ENCODE measurements around the gene CYB561D1.

CYB561D1 gene

DNA sequence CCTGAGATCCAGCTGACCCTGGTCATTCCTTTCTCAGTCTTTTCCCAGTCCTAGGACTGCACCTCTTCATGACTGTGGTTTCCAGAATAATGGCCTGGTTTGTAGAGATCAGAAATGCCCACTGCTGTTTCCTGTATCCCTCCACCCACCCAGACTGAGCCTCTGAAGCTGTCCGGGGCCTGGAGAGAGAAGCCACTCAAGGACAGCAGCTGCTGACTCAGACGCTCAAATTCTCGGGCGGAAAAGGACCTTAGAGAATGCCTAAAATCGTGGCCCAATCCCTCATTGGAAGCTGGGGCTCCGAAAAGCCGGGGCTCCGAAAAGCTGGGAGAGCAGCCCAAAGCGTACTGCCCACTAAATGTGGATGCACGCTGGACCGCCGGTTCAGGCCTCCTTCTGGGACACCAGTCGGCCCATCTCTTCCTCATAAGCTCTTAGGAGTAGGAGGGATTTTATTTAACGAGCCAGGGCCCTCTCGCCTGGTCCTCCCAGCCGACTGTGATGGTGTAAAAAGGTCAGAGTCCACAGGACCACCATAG, 38.0 kb downstream of the CYB561D1 start:
- DNase-seq = no peak

DNA sequence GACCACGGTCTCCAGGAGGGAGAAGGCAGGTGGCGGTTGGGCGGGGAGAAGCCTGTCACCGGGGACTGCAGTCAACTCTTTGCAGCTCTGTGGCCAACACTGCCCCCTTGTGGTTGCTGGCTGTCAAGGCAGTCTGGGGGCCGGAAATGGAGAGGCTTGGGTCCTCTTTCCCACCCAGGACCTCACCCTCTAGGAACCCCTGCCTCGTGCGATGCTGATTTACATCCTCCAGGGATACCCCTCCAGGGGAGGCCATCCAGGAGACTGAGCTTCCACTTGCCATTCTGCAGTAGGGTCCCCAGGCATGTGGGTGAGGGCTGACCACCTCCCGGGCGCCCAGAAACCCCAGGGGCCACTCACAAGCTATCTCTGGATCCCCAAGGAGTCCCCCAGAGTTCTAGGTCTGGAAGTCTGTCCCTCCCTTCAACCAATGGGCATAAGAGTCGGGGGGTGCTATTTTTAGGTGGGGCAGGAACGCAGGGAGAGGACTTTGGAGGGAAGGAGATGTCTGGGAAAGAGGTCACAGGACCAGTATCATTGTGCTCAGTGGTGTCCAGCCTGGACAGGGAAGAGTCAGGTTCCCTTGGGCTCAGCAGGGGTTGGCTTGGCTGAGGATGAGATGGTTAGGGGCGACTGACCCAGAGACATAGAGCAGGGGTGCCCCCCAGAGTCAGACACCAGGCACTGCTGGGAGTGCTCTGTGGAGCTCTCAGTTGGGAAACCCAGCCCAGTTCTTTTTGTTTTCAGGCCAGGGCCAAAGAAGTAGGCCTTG, 38.7 kb downstream of the CYB561D1 start:
- DNase-seq = peak; percentile 92

- DNase-seq = no peak
Observed at GRCh38 chr1:109534307-109534858, 40.5 kb downstream of the CYB561D1 start.

DNA sequence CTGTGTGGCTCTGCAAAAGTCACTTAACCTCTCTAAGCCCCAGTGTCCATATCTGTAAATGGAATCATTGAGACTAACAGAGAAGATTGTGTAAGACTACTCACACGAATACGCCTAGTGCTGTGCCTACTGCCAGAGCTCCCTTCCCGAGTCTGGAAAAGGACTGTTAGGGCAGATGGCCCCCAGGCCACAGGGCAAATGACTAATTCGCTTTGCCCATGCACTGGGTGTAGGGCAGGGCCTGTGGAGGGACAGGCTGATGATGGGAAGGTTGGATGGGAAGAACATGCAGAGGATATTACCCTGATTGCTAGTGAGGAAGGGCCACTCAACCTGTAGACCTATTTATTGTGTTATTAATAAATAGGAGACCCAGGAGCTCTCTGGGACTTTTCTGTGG, 41.6 kb downstream of the CYB561D1 start:
- no peak for DNase-seq

DNA sequence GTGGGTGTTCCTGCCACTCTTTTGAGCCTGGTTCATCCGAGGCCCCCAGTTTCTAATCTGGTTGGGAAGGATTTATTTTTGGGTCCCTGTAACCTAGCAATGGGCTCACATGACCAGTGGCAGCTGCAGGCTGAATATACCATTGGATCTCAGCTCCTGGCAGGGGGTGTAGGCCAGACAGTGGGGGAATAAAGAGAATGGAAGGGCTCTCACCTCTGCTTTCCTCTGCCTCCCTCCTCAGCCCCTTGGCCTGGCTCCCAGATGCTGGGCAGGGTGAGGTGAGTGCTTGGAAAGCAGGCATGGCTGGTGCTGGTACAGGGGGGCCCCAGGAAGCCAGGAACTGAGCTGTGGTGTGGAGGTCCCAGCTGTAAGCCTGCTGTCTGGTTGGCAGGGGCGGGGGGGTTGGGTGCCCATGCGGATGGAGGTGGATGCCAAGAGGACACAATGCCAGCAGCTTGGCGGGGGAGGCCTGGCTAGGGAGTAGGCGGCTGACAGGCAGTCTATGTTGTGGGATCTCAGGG, 42.1 kb downstream of the CYB561D1 start:
- no peak for DNase-seq

DNA sequence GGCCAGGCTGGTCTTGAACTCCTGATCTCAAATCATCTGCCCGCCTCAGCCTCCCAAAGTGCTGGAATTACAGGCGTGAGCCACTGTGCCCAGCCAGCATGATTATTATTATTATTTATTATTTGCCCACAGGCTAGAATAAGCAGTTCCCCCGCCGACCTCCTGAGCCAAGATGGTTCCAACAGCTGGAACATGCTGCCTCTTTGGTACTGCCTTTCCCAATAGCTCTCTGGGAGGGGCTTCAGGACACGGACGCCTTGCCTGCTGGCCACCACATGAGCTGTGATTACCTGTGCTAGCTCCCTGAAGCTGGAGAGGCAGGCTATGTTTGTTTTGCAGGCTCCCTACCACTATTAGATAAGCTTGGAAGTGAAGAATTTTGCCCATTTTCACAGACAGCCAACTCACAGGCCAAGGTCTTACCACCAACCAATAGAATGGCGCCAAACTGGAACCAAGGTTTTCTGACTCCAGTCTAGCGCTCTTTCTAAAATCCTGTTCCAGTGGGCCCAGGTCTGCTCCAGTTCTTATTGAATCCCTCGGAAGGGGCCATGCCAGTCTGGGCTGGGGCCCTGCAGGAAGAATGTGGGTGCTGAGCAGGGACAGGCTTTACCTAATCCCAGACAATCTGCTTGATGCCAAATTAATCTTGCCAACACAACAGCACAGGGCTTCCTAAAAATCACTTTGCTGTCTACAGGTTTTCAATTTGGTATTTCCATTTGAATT, 43.7 kb downstream of the CYB561D1 start:
- DNase-seq = no peak

DNA sequence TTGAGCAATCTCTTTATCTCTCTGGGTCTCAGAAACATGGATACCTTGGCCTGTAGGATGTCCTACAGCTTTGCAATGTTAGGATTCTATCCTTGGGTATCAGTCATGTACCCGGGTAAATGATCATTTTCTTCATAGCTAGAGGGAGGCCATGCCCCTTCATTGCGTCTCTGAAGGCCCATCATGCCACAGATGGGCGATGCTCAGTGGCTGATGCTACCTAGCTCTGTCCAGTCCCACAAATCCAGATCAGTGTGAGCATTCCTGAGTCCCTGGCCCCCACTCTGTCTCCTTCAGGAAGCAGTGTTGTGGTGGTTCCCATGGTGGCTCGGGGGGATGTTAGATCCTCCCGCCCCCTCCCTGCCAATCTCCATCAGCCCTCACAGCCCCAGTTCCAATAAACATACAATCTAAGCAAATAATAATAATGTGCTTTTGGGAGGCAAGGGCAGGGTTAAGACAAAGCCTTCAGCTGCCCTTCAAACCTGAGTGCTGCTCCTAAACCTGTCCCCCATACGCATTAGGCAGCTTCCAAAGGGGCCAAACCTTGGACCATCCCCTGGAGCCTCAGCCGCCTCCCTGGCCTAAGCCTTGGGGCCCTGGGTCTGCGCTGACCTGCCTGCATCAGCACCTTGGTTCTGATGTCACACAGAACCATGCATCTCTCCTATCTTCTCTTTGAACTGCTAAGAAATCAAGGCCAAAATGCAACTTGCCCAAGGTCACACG, 45.1 kb downstream of the CYB561D1 start:
- no peak for DNase-seq

DNA sequence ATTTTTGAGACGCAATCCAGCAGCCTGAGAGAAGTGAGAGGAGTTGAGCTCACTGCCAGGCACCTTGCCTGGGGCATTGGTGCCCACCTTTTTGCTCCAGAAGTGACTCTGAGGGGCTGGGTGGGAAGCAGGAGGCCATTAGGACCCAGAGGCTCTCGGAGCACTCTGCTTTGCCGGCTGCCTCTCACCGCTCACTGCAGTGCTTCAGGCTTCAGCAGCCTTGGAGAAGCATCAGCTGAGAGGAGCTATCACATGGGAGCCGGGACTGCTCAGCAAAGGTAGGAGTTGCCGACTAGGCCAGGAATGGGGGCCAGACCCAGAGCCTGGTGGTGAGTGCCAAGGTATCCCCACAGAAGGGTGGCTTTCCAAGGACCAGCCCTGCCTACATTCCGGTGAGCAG, 45.8 kb downstream of the CYB561D1 start, which contains the start of gene GPR61:
TSS of gene GPR61 (plus strand) at position 197 of the 400 bp plus-strand sequence. CDS start 3,151 bp downstream, outside the sequence.
- DNase-seq = no peak

DNA sequence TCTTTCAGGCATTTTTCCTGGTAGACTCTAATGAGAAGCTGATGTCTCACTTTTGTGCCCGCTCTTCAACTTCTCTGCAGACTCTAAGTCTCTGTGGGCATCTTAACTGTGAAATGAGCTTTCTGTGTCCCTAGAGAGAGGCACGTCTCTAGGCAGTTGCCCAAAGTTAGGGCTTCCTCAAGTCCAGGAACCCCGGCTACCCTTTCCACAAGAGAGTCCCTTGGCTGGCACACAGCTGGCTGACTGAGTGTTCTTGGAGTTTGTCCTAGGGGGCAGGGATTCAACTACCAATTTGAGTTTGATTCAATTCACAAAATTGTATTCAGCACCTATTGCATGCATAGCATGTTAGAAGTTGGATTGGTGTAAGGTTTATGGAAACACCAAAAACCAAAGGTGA, 47.2 kb downstream of the CYB561D1 start:
- no peak for DNase-seq

DNA sequence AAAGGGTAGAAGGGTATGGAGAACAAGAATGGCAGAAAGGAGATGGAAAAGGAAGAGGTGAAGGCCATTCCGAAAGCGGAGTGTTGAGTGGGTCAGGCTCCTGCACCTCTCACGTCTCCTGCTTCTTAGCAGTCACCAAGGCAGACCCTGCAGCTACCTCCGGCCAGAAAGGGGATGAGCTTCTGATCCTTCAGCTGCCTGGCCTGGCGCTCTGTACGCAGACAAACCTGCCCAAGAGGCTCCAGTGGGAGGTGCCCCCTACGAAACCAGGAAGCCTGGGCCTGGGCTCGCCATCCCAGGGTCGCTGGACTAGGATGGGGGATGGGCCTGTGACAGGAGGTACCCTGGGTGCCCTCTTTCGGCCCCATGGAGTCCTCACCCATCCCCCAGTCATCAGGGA, 48.8 kb downstream of the CYB561D1 start:
- no peak for DNase-seq

- DNase-seq = no peak
Observed at GRCh38 chr1:109543283-109543987, 49.5 kb downstream of the CYB561D1 start.

DNA sequence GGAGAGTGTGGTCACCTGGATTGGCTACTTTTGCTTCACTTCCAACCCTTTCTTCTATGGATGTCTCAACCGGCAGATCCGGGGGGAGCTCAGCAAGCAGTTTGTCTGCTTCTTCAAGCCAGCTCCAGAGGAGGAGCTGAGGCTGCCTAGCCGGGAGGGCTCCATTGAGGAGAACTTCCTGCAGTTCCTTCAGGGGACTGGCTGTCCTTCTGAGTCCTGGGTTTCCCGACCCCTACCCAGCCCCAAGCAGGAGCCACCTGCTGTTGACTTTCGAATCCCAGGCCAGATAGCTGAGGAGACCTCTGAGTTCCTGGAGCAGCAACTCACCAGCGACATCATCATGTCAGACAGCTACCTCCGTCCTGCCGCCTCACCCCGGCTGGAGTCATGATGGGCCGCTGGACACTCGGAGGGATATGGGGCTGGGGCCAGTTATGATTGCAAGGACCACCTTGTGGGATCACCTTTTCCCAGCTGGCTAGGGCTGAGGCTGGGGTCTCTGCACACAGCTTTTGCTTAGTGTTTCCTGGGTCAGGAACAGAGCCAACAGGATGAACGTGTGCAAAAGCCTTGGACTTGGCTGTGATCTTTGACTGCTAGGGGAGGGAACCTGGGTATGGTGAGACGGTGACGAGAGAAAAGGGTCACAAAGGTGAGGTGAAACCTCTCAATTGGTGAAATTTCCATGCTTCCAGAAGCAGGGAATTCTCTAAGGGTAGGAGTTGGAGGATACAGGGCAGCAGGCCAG, 50.3 kb downstream of the CYB561D1 start:
- no peak for DNase-seq

GRCh38 chr1:109546311-109547109, 52.6 kb downstream of the CYB561D1 start:
- peak; percentile 90 for DNase-seq

DNA sequence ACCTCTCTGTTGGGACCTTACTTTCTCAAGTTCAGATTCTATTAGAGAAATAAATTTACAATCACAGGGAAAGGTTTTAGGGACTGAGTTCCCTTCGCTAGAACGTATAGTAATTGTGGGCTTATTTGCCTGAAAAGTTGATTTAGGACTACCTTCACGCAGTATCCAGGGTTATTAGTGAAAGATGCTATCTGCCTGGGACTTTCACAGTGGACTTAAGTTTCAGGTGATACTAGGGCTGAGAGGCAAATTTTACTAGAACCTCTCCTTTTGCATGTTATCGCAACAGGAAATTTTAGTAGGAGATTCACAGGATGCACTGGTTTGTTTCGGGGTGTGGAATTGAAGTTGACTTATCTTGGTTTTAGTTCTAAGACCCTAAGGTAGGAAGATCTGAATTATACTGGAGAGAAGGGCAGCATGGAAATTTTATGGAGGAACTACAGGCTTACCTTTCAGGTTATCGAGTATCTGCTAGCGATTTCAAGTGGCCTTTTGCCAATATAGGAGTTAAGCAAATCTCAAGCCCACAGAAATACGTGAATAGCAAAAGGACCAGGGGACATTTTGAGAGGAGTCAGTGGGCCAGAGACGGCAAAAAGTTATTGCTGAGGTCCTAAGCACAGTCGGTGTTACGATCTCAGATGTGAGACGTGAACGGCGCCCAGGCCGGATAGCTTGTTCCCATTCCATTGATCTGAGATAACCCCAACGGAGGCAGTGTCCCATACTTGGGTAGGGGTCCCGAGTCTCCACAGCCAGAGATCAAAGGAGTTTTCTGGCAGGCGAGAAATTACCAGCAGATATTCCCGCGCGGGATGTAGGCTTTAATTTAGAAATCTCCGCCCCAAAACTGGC, 53.8 kb downstream of the CYB561D1 start:
- DNase-seq = no peak

DNA sequence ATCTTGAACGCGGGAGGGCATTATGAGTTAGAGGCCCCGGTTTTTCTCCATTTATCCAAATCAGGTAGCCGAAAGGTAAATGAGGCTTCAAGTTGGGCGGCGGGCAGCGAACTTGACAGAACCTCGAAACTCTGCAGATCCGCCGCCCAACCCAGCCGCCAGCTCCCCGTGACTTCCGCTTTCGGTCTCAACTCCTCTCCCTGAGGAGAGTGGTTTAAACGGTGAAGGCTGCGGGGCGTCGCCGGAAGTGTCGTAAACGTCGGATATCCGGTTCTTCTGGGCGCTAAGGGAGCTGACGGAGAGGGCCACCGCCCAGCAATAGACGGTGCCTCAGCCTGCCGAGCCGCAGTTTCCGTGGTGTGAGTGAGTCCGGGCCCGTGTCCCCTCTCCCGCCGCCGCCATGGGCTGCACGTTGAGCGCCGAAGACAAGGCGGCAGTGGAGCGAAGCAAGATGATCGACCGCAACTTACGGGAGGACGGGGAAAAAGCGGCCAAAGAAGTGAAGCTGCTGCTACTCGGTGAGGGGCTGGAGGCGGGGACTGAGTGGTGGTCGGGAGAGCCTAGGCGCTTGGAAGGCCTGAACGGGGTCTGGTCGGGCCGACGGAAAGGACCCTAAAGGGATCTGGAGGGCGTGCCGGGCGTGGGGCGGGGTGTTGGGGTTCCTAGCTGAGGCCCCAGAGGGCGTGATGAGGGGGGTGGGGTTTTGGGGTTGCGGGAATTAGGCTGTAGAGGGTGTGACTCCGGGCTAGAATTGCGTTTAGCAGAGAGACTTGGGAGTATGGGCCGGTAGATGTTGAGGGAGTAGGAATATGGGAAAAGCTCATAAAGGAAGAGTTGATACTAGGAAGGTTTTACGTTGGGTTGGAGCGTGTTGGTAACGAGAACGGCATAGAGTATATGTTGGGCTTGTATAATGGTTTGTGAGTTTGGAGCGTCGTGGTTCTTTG, 54.7 kb downstream of the CYB561D1 start, which contains the start of gene GNAI3:
TSS of gene GNAI3 (plus strand) at position 295 of the 947 bp plus-strand sequence. CDS start at position 401, 106 bp downstream.
- peak; percentile 95 for DNase-seq

Data from activated CD4-positive, alpha-beta T cell treated with anti-CD3 and anti-CD28 coated beads, Interleukin-2, amount 50 U/mL, for 1 hour (primary cell).